GM21526 (cell line): ENCODE data around the gene KIR2DL3.
"Not testable (repeated sequence)": the region's sequence is repeated elsewhere in the genome, so short reads cannot be mapped to it uniquely, and the experiment has no call there.

ENCODE experiments used
- ATAC-seq: cut with Tn5 transposase; IDR thresholded peaks from one replicate; pipeline ENCODE4 v1.9.1; 2021; ENCODE audit warnings: moderate library complexity; ENCODE audit not compliant: unreplicated experiment, low FRiP score

KIR2DL3 gene

GRCh38 chr19:54738306-54738705 is at the start of gene KIR2DL3:
KIR2DL3 (plus strand) TSS chr19:54738513; CDS start chr19:54738546, 33 bp downstream.
- not testable (repeated sequence) for ATAC-seq

GRCh38 chr19:54691582-54692297 is 46.6 kb upstream of the KIR2DL3 start:
- ATAC-seq: no peak

GRCh38 chr19:54692298-54692615 is 46.1 kb upstream of the KIR2DL3 start:
- no peak for ATAC-seq

DNA sequence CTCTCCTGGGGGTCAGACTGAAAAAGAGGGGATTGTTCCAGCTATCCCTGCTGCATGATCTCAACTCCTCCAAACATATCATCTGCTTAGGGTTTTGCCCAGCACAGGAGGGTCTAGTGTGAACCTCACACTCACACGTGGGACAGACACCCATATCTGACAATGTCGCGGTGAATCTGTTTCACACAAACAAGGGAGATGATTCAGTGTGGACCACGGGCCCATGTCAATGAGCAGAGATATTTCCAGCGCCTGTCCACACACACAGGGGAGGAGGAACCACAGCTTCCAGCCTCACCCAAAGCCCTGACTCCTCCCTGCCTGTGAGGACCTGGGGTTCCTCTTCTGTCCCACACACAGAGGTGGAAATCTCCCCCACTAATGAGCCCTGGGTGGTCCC is 43.7 kb upstream of the KIR2DL3 start:
- ATAC-seq: no peak

- no peak for ATAC-seq
These were observed 42.2 kb upstream of the KIR2DL3 start for GRCh38 chr19:54696117-54696548.

DNA sequence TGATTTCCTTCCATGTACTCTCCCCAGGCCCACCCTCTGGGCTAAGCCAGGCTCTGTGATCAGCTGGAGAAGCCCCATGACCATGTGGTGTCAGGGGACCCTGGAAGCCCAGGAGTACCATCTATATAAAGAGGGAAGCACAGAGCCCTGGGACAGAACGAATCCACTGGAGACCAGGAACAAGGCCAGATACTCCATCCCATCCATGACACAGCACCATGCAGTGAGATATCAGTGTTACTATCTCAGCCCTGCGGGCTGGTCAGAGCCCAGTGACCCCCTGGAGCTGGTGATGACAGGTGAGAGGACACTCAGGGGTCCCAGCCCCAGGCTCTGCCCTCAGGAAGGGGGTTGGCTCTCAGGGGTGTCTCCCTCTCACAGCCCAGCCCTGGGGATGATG is 41.5 kb upstream of the KIR2DL3 start:
- ATAC-seq: no peak

- not testable (repeated sequence) for ATAC-seq
These were observed 40.6 kb upstream of the KIR2DL3 start for GRCh38 chr19:54697716-54698115.

DNA sequence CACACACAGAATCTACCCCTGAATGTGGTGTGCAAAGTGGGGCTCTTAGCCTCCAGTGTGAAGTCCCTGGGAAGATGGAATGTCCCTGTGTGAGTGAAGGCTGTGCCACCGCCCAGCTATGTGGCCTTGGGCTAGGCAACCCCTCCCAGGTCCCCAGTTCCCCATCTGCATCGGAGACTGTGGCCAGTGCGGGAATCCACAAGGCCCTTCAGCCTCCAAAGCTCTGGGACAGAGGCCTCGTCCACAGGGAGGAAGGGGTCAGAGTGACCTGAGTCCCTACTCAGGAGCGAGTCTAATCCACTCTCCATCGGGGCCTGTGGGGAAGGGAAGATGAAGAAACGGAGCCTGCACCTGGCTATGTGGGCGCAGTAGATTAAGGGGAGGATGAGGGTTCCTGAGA is 33.4 kb upstream of the KIR2DL3 start:
- ATAC-seq: no peak

GRCh38 chr19:54707962-54708361 is 30.4 kb upstream of the KIR2DL3 start:
- no peak for ATAC-seq

GRCh38 chr19:54708781-54709180 is 29.5 kb upstream of the KIR2DL3 start:
- no peak for ATAC-seq

DNA sequence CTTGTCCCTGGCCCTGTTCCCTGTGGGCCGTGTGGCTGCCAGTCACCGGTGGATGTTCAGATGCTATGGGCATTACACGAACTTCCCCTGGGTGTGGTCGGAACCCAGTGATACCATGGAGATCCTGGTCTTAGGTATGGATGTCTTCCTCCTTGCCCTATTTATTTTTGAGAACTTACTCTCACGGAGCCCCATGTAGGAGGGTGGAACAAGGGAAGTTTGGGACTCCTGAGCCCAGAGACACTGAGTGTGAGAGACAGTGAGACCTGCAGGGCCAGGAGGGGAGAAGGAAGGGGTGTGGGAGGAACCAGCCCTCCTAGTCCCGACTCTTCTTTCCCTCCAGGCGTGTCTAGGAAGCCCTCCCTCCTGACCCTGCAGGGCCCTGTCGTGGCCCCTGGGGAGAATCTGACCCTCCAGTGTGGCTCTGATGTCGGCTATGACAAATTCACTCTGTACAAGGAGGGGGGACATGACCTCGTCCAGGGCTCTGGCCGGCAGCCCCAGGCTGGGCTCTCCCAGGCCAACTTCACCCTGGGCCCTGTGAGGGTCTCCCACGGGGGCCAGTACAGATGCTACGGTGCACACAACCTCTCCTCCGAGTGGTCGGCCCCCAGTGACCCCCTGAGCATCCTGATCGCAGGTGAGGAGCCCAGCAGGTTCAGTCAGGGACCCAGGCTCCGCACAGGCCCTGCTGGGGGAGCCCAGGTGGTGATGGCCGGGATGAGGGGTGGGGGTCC is 28.9 kb upstream of the KIR2DL3 start:
- ATAC-seq: no peak

DNA sequence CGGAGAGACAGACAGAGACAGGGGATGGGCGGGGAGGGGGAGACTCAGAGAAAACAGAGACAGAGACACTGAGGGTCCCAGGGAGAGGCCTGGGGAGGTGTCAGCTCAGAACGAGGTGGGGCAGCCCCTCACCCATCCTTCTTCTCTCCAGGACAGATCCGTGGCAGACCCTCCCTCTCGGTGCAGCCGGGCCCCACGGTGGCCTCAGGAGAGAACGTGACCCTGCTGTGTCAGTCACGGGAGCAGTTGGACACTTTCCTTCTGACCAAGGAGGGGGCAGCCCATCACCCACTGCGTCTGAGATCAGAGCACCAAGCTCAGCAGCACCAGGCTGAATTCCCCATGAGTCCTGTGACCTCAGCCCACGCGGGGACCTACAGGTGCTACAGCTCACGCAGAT is 28.4 kb upstream of the KIR2DL3 start:
- ATAC-seq: not testable (repeated sequence)

DNA sequence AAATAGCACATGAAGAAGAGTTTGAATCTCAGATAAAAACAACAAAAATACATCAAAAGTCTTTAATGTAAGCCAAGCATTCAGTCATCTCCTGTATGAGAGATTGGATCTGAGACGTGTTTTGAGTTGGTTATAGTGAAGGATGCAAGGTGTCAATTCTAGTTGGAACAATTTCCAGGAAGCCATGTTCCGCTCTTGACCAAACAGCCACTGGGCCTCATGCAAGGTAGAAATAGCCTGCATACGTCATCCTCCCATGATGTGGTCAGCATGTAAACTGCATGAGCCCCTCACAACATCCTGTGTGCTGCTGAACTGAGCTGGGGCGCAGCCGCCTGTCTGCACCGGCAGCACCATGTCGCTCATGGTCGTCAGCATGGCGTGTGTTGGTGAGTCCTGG is 14.2 kb upstream of the KIR2DL3 start, which contains the start of gene KIR3DL3:
Gene KIR3DL3, plus strand, starts transcription at position 301 of the 400 bp plus-strand sequence. Its CDS starts 55 bp downstream, at position 356.
- ATAC-seq: no peak

GRCh38 chr19:54724644-54725043 is 13.7 kb upstream of the KIR2DL3 start:
- ATAC-seq: no peak

GRCh38 chr19:54725321-54725720 is 13.0 kb upstream of the KIR2DL3 start:
- no peak for ATAC-seq

- no peak for ATAC-seq
These were observed 10.8 kb upstream of the KIR2DL3 start for GRCh38 chr19:54727562-54727961.

GRCh38 chr19:54728167-54728566 is 10.1 kb upstream of the KIR2DL3 start:
- no peak for ATAC-seq

DNA sequence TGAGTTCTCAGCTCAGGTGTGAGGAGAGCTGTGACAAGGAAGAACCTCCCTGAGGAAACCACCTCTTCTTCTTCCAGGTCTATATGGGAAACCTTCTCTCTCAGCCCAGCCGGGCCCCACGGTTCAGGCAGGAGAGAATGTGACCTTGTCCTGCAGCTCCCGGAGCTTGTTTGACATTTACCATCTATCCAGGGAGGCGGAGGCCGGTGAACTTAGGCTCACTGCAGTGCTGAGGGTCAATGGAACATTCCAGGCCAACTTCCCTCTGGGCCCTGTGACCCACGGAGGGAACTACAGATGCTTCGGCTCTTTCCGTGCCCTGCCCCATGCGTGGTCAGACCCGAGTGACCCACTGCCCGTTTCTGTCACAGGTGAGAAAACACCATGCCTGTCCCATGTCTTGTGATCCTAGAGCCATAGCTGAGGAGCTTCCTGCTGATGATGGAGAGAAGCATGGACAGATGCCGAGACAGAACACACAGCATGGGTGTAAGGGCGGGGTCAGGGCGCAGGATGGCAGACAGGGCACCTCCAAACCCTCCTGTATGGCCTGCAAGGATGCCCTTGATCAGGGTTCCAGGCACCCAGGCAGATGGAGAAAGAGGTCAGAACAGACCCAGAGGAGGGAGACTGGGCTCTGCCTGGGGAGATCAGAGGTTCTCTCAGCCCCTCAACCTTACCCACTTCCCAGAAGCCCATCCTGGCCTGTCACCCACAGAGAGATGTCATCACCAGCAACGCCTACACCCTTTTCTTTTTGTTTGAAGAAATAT is 8.7 kb upstream of the KIR2DL3 start:
- no peak for ATAC-seq

DNA sequence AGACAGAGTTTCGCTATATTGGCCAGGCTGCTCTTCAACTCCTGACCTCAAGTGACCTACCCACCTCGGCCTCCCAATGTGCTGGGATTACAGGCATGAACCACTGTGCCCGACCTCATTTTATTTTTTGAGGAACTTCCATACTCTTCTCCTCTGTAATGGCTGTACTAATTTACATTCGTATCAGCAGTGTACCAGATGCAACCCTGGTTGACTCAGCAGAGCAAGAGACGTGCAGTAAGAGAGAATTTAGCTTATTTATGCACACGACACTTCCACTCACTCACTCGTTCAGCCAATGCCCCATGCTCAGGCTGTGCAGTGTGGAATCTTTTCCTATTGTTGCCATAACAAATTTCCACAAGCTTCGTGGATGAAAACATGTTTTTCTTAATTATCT is 7.1 kb upstream of the KIR2DL3 start:
- ATAC-seq: no peak

DNA sequence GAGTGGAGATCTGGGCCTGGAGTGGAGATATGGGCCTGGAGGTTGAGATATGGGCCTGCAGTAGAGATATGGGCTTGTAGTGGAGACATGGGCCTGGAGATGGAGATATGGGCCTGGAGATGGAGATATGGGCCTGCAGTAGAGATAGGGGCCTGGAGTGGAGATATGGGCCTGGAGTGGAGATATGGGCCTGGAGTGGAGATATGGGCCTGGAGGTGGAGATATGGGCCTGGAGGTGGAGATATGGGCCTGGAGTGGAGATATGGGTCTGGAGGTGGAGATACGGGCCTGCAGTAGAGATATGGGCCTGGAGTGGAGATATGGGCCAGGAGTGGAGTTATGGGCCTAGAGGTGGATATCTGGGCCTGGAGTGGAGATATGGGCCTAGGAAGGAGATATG is 402 bp downstream of the KIR2DL3 start:
- ATAC-seq: no peak
